GM18502 (cell line): ENCODE data around the gene SF1.

Experiments used
- ATAC-seq: cut with Tn5 transposase; IDR thresholded peaks from one replicate; pipeline ENCODE4 v1.9.1; 2021; ENCODE audit warnings: mild to moderate bottlenecking; ENCODE audit not compliant: unreplicated experiment, poor library complexity

The SF1 gene

GRCh38 chr11:64728757-64729365 lies 49.5 kb downstream of the SF1 start:
- no peak for ATAC-seq

GRCh38 chr11:64726867-64727530 lies 51.3 kb downstream of the SF1 start:
- ATAC-seq, result no peak

GRCh38 chr11:64726211-64726641 lies 52.1 kb downstream of the SF1 start:
- no peak for ATAC-seq

GRCh38 chr11:64724863-64725532 lies 53.3 kb downstream of the SF1 start:
- no peak for ATAC-seq

- no peak for ATAC-seq
These were observed 54.2 kb downstream of the SF1 start for GRCh38 chr11:64723907-64724862.

- peak; percentile 91 for ATAC-seq
These were observed 55.0 kb downstream of the SF1 start, which contains the start of gene NRXN2 for GRCh38 chr11:64723117-64723906. NRXN2 (minus strand) TSS chr11:64723197; CDS start chr11:64713699, 9,498 bp downstream.

- ATAC-seq, result no peak
These were observed 55.9 kb downstream of the SF1 start for GRCh38 chr11:64722141-64723065.

DNA sequence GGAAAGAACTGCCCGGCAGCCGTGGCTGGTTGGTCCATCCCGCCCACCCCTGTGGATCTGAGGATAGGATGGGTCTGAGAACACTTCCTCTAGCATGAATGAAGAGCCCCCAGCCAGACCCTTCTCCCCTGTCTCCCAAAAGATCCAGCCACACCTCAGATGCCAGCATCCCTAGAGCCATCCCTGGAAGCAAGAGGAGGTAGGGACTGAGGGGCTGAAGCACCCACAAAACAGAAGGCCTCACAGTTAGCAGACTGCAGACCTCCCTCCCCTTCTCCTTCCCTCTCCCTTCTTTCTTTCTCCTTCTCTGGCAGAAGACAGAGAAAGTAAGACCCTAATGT lies 57.0 kb downstream of the SF1 start:
- no peak for ATAC-seq

DNA sequence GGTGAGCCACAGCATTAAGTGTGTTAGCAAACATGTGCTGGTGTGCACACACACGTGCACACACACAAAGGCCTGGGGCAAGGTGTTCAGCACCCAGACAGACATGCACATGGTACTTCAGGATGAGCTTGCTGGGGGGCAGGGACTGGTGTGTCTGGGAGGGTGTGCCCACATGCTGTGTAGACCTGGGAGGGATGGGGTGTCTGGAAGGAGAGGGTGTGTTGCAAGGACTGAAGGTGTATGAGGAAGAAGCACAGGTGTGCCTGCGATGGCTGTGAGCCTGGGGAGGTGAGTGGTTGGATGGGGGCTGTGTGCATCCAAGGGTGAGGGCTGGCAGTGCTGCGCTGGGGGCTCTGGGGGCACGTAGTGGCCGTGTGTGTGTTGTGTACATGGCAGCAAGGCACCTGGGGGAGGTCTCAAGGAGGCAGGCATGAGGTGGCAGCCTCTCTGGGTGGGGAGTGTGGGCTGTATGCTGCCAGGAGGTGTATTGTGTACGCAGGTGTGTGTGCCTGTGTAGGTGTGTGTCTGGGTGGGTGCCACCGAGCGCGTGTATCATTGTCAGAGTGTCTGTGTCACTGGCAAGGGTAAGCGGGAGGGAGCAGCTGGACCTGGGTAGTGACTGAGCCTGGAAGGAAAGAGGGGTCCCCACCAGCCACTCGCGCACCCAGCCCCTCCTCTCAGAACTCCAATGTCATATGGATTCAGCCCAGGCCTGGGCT lies 57.5 kb downstream of the SF1 start:
- no peak for ATAC-seq

DNA sequence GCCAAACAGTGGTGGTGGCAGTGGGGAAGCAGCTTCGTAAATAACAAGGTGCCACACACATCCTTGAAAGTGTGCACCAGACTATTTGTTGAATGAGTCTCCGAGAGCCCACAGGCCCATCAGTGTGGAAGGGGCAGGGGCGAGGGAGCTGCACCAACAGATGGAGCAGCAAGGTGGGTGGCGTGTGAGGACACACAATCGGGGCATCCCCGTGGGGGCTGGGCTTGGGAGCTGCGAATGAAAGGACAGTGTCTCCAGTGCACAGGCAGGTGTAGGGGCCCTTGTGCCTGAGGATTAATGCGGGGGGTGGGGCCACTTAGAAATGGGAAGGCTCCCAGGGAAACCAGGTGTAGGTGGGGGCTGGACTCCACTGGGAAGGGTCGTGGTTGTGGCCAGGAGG lies 58.2 kb downstream of the SF1 start:
- ATAC-seq, result no peak

- no peak for ATAC-seq
These were observed 58.9 kb downstream of the SF1 start for GRCh38 chr11:64719406-64719805.

- ATAC-seq, result no peak
These were observed 59.6 kb downstream of the SF1 start for GRCh38 chr11:64718780-64719124.

- ATAC-seq, result no peak
These were observed 60.1 kb downstream of the SF1 start for GRCh38 chr11:64718084-64718779.

DNA sequence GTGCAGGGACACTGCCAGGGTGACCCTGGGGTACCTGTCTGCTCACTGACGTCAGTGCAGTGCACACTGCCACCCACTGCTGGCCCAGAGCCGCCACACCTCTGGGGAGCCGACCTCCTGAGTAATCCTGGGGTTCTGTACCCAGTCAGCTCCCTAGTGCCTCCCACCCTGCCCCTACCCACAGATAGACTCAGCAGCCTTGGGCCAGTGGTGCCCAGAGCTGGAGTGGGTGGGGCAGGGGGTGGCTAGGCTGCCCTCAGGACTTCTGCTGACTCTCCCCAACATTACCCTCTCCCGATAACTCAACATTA lies 61.1 kb downstream of the SF1 start:
- no peak for ATAC-seq

DNA sequence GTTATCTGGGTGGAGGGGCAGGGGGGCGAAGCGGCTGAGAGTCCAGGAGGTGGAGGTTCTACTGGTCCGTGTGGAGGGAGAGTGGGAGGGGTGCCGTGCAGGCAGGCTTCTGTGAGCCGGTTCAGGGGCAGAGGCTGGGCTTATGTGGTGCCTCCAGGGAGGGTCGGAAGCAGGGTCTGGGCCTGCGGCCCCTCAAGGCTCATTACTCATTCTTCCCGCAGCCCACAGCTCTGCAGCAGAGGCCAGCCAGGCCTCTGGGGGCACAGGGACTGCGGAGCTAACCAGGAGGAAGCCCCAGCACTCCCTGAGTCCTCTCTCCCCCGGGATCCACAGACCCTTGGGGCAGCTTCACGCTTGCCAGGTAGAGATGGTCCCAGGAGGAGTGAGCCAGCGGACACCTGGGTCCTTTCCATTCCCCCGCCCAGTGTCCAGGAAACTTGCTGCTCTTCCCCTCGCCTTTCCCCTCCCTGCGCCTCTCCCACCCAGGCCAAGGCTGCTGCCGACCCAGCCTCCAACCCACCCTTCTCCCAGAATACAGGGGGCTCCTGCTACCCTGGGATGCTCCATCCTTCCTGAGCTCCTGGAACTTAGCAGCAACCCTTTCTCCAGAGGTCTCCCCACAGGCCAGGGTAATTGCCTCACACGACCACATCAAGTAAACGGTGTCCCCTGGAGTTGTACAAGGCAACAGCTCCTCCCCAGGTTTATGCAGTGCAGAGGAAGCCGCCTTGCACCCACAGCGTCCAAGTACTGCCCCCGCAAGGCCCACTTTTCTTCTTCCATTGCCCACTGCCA lies 61.7 kb downstream of the SF1 start:
- ATAC-seq, result no peak

DNA sequence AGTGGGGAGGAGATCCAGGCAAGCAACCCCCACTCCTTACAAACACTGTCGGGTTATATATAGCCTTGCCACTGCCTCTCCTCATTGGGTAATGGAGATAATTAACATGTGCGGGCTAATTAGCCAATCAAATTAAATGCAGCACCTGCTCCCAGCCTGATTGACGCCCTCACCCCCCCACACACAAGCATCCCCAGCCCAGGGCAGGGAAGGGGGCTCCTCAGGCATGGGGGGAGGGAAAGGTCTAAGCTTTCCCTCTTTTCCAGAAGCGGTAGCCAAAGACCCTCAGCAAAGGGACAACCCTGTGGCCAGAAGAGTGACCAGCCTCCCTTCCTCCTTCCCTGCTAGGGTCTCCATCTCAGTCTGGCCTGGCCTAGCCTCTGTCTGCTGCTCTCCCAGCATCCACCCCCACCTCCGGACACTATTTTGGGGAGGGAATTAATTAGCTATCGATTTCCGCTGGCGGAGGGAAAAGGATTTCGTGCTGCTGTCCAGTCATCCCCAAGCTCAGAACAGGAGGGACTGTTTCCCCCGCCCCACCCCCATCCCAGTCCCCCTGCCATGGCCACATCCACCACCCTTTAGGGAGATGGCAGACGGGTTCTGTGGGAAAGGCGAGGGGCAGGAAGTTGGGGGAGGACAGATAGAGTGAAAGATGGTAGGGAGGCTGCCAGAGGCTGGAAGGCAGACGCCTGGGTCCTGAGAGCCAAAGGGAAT lies 62.4 kb downstream of the SF1 start:
- ATAC-seq, result no peak
